Endometrial microvascular endothelial cells (primary cell): ENCODE data around the gene CHST6. TPM values are rescaled to one million over a fixed set of nuclear protein-coding genes. Genes with fewer than 3 reads are reported as not detected.

Experiments
- in situ Hi-C: cut with HindIII; loops from 2 replicates; pipeline ENCODE4 v1.10.0; 2017; ENCODE audit warnings: low sequenced_read_pairs, low pct_unique_long_range_greater_than_20kb; ENCODE audit errors: inconsistent ontology term
- total RNA-seq: library from RNA; depleted of rRNA; stranded (reverse); fragments of >200 nt; gene quantifications from one replicate; pipeline ENCODE4 v1.2.3, GENCODE V29; 2015; ENCODE audit errors: inconsistent ontology term

Gene CHST6
- total RNA-seq, 1 donor from 2014 or later, result 0.19 TPM

GRCh38 chr16:75479421-75479990, 15.7 kb downstream of the CHST6 start:
- in situ Hi-C loops, result no loop called here

- in situ Hi-C loops, result no loop called here
These were observed 16.5 kb downstream of the CHST6 start for GRCh38 chr16:75478480-75479345.

- in situ Hi-C loops, result no loop called here
These were observed 17.4 kb downstream of the CHST6 start for GRCh38 chr16:75477680-75478473.

GRCh38 chr16:75476817-75477216, 18.4 kb downstream of the CHST6 start:
- in situ Hi-C loops, result no loop called here

GRCh38 chr16:75475420-75475847, 19.8 kb downstream of the CHST6 start:
- in situ Hi-C loops, result no loop called here

GRCh38 chr16:75472908-75473877, 22.0 kb downstream of the CHST6 start:
- in situ Hi-C loops, result loop anchor here (25.0 kb wide), 1 partner anchor 89 kb away; the partner anchor contains the start of genes GABARAPL2 and TMEM231

- in situ Hi-C loops, result loop anchor here (25.0 kb wide), 1 partner anchor 90 kb away; the partner anchor contains the start of genes GABARAPL2 and TMEM231
These were observed 23.3 kb downstream of the CHST6 start for GRCh38 chr16:75471723-75472633.

- in situ Hi-C loops, result loop anchor here (25.0 kb wide), 1 partner anchor 96 kb away; the partner anchor contains the start of genes GABARAPL2 and TMEM231
These were observed 28.5 kb downstream of the CHST6 start for GRCh38 chr16:75466760-75467159.

- in situ Hi-C loops, result loop anchor here (25.0 kb wide), 1 partner anchor 98 kb away; the partner anchor contains the start of genes GABARAPL2 and TMEM231
These were observed 30.9 kb downstream of the CHST6 start, which contains the start of gene TMEM170A for GRCh38 chr16:75464122-75464918. Gene TMEM170A, minus strand, starts transcription at chr16:75464689. Its CDS starts 89 bp downstream, at chr16:75464600.

- in situ Hi-C loops, result loop anchor here (25.0 kb wide), 1 partner anchor 99 kb away; the partner anchor contains the start of genes GABARAPL2 and TMEM231
These were observed 31.7 kb downstream of the CHST6 start for GRCh38 chr16:75463389-75464121.

GRCh38 chr16:75462806-75463205, 32.4 kb downstream of the CHST6 start:
- in situ Hi-C loops, result loop anchor here (25.0 kb wide), 1 partner anchor 99 kb away; the partner anchor contains the start of genes GABARAPL2 and TMEM231

GRCh38 chr16:75461575-75461974, 33.7 kb downstream of the CHST6 start:
- in situ Hi-C loops, result loop anchor here (25.0 kb wide), 1 partner anchor 101 kb away; the partner anchor contains the start of genes GABARAPL2 and TMEM231

GRCh38 chr16:75460446-75460845, 34.8 kb downstream of the CHST6 start:
- in situ Hi-C loops, result loop anchor here (25.0 kb wide), 1 partner anchor 102 kb away; the partner anchor contains the start of genes GABARAPL2 and TMEM231

- in situ Hi-C loops, result loop anchor here (25.0 kb wide), 1 partner anchor 103 kb away; the partner anchor contains the start of genes GABARAPL2 and TMEM231
These were observed 35.5 kb downstream of the CHST6 start for GRCh38 chr16:75459691-75460090.

GRCh38 chr16:75458439-75458838, 36.8 kb downstream of the CHST6 start:
- in situ Hi-C loops, result loop anchor here (25.0 kb wide), 1 partner anchor 104 kb away; the partner anchor contains the start of genes GABARAPL2 and TMEM231
